Activated B cell treated with CpG ODN at 0.5 μM for 24 hours (primary cell): ENCODE data around the gene TBC1D22A. TPM values are rescaled to one million over a fixed set of nuclear protein-coding genes. Genes with fewer than 3 reads are reported as not detected.

Source experiments
- ATAC-seq: fragments of 200-7000 bp; cut with Tn5 transposase; one replicate; pipeline ENCODE4 v1.10.0; 2021; ENCODE audit warnings: low read depth, mild to moderate bottlenecking, moderate library complexity
- CTCF ChIA-PET: fragments of 350-600 bp; sonication (Branson Sonifier 250); formaldehyde crosslinking; loops from one replicate; lab custom pipeline; 2021; ENCODE audit warnings: antibody characterized with exemption; lab: Charles Lee
- POLR2A ChIA-PET: fragments of 350-600 bp; sonication (Branson Sonifier 250); formaldehyde crosslinking; loops from one replicate; lab custom pipeline; 2021; ENCODE audit warnings: antibody characterized with exemption; lab: Charles Lee
- DNase-seq: peaks from one replicate; pipeline ENCODE4 v3.0.0; 2022
- H3K27ac Mint-ChIP-seq: one replicate; pipeline ENCODE4 v1.8.0; 2020; ENCODE audit warnings: mixed read lengths
- H3K27me3 Mint-ChIP-seq: one replicate; pipeline ENCODE4 v1.8.0; 2021; ENCODE audit warnings: mixed read lengths
- H3K36me3 Mint-ChIP-seq: one replicate; pipeline ENCODE4 v1.8.0; 2021; ENCODE audit warnings: low read depth, mixed read lengths
- H3K4me1 Mint-ChIP-seq: one replicate; pipeline ENCODE4 v1.8.0; 2021; ENCODE audit warnings: mixed read lengths
- H3K4me3 Mint-ChIP-seq: one replicate; pipeline ENCODE4 v1.8.0; 2020; ENCODE audit warnings: mild to moderate bottlenecking, mixed read lengths
- H3K9me3 Mint-ChIP-seq: one replicate; pipeline ENCODE4 v1.8.0; 2020; ENCODE audit warnings: mixed read lengths
- CTCF ChIP-seq: fragments of 200-600 bp; IDR thresholded peaks from one replicate; pipeline ENCODE4 v1.8.0; 2022; ENCODE audit warnings: antibody characterized with exemption, mild to moderate bottlenecking
- intact Hi-C: fragments of 100-400 bp; cut with micrococcal nuclease; formaldehyde crosslinking; loops from one replicate; pipeline ENCODE4 v1.15.1; 2024
- total RNA-seq: library from RNA; stranded (reverse); gene quantifications from 2 replicates; pipeline ENCODE4 v1.2.3, GENCODE V29; 2022

TBC1D22A gene
- total RNA-seq, 1 donor from 2014 or later = 85.9 TPM

DNA sequence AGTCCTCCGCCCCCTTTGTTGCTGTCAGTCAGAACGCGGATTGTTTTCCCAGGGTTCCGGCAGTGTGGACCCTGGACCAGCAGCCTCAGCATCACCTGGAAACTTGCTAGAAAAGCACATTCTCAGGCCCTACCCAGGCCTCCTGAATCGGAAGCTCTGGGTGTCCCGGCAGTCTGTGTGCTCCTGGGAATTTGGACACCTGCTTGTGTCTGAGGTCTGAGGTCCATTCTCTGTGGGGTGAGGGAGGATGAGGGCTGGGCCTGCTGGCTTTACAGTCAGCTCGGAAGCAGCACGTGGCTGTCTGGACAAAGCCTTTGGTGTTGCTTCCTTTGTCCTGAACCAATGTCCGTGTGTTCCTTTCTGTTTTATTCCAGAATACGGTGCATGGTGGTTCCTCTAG lies 299.7 kb downstream of the TBC1D22A start:
- Mint-ChIP-seq H3K27me3 (no peaks in the 10 kb centered on the region), H3K4me1 (peaks cover 22% of the 10 kb centered on the region), H3K4me3 (no peak overlapping the region), H3K36me3 (peaks cover 76% of the 10 kb centered on the region), H3K27ac (no peak overlapping the region), H3K9me3 (no peaks in the 10 kb centered on the region)
- ATAC-seq (no peak), DNase-seq (no peak)
- intact Hi-C loops = no loop called here
- ChIA-PET CTCF (no interaction called here), POLR2A (no interaction called here)
- no peak for TF ChIP-seq CTCF

- peaks cover 20% of the 10 kb centered on the region for H3K4me1 Mint-ChIP-seq
- no peak overlapping the region for H3K4me3 Mint-ChIP-seq
- H3K27me3 Mint-ChIP-seq = no peaks in the 10 kb centered on the region
- intact Hi-C loops = no loop called here
- peaks cover 74% of the 10 kb centered on the region for H3K36me3 Mint-ChIP-seq
- CTCF ChIA-PET = no interaction called here
- no peaks in the 10 kb centered on the region for H3K9me3 Mint-ChIP-seq
- DNase-seq = no peak
- H3K27ac Mint-ChIP-seq = no peak overlapping the region
- ATAC-seq = no peak
- TF ChIP-seq CTCF = no peak
- POLR2A ChIA-PET = no interaction called here
Measured at GRCh38 chr22:47063071-47063509, 300.6 kb downstream of the TBC1D22A start.

DNA sequence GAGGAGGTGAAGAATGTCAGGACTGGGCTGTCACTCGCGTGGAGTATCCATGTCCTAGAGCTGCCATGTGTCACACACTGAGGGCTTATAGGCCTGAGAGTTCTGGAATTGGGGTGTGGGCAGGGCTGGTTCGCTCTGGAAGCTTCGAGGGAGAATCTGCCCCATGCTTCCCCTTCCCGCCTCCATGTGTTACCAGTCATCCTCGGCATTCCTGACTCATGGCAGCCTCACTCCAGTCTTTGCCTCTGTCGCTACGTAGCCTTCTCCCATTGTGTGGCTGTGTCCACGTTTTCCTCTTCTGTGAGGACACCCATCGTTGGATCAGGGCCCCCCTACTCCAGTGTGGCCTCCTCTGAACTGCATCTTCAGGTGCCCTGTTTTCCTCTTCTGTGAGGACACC lies 301.2 kb downstream of the TBC1D22A start:
- TF ChIP-seq CTCF = no peak
- intact Hi-C loops = no loop called here
- DNase-seq (no peak), ATAC-seq (no peak)
- Mint-ChIP-seq H3K4me3 (no peak overlapping the region), H3K27ac (no peak overlapping the region), H3K9me3 (no peaks in the 10 kb centered on the region), H3K4me1 (peaks cover 15% of the 10 kb centered on the region), H3K36me3 (peaks cover 72% of the 10 kb centered on the region), H3K27me3 (no peaks in the 10 kb centered on the region)
- CTCF ChIA-PET = no interaction called here
- POLR2A ChIA-PET = no interaction called here

- peaks cover 70% of the 10 kb centered on the region for H3K36me3 Mint-ChIP-seq
- H3K4me1 Mint-ChIP-seq = peaks cover 13% of the 10 kb centered on the region
- H3K27ac Mint-ChIP-seq = no peak overlapping the region
Measured at GRCh38 chr22:47064016-47064415, 301.6 kb downstream of the TBC1D22A start.

DNA sequence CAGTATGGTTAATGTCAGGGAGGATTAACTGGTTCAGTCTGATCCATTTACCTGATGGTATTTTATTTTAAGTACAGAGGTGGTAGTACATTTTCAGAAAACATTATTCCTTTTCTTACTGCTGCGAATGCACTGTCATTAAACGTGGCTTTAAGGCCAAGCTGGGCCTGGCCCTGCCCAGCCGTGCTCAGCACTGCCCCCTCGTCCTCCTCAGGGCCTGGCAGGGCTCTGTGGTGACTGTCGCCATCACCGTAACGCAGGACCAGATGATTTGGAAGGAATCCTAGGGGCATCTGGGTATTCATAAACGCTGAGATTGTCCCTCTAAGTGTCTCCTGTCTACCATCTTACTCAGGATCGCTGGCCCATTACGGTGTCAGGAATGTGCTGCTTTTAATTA lies 302.0 kb downstream of the TBC1D22A start:
- ChIA-PET CTCF (no interaction called here), POLR2A (no interaction called here)
- no peak for TF ChIP-seq CTCF
- Mint-ChIP-seq H3K27ac (no peak overlapping the region), H3K36me3 (peaks cover 66% of the 10 kb centered on the region), H3K4me3 (no peak overlapping the region), H3K27me3 (no peaks in the 10 kb centered on the region), H3K4me1 (peaks cover 9% of the 10 kb centered on the region), H3K9me3 (no peaks in the 10 kb centered on the region)
- DNase-seq (no peak), ATAC-seq (no peak)
- intact Hi-C loops = no loop called here

More at GRCh38 chr22:47064016-47064415, 301.6 kb downstream of the TBC1D22A start:
- no peak for ATAC-seq
- intact Hi-C loops = no loop called here
- TF ChIP-seq CTCF = no peak
- POLR2A ChIA-PET = no interaction called here
- Mint-ChIP-seq H3K27me3 (no peaks in the 10 kb centered on the region), H3K4me3 (no peak overlapping the region), H3K9me3 (no peaks in the 10 kb centered on the region)
- DNase-seq = no peak
- CTCF ChIA-PET = no interaction called here
